Measurements from ENCODE around the gene CD4.
A peak's percentile ranks its signal among the peaks of the same experiment; 100 is the strongest.

Gene CD4

DNA sequence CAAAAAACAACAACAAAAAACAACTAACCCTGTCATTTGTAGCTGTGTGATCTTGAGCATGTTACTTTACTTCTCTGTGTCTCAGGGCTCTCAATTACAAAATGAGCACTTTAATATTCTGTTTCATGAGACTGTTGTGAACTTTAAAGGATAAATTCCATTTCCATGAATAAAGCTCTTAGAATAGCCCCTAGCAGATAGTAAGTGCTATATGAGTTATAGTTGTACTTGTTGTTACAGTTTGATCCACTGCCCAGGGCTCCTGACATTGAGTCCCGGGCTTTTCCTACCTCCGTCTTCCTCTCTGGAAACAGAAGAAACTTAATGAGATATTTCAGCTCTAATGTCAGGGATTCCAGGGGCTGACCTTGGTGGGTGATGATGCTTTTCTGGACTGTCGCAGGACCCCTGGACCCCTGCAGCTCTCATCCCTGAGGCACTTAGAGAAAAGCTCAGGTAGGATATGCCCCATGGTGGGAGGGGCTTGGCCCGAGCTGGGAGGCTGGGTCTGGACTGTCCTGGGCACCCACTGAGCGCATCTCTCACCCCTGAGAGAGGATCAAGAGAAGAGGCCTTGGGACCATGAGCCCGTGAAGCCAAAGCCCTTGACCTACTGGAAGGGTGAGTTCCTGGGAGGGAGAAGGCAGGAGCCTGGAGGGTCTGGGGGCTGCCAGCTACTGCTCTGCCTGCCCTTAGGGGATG lies 44.0 kb downstream of the CD4 start:
- intact Hi-C loops (cut with DNase I), result no loop called here
- no peak for DNase-seq

DNA sequence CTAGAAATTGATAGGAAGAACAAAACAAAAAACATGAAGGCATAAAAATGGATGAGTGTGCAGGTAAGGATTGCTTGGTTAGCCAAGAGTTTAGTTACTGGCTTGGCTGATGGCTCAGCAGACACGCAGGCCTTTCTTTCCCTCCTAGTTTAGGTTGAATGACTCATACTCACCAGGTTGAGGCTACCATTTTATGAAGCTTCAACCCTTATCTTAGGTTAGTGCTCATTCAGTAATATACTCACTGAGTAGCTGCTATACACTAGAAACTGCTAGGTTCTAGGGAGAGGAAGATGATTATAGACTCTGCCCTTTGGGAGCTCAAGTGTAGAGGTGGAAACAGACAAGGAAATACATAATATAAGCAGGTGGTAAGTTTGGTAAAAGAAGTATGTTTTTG lies 44.9 kb downstream of the CD4 start:
- no peak for DNase-seq
- intact Hi-C loops (cut with DNase I), result no loop called here

DNA sequence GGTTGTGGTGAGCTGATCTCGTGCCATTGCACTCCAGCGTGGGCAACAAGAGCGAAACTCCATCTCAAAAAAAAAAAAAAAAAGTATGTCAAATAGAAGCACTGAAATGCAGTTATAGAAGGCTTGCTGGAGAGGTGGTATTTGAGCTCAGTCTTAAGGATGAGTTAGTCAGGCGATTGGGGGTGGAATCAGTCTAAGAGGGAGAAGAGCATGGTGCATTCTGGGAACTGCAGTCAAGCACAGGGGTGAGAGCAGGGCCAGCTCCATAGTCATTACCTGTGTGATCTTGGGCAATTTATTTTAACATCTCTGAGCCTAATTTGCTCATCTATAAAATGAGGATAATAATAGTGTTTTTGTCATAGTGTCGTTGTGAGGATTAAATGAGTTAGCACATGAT lies 45.5 kb downstream of the CD4 start:
- intact Hi-C loops (cut with DNase I), result no loop called here
- peak in 30 of 42 donors; percentile 31 to 88 (median 60) for DNase-seq

DNA sequence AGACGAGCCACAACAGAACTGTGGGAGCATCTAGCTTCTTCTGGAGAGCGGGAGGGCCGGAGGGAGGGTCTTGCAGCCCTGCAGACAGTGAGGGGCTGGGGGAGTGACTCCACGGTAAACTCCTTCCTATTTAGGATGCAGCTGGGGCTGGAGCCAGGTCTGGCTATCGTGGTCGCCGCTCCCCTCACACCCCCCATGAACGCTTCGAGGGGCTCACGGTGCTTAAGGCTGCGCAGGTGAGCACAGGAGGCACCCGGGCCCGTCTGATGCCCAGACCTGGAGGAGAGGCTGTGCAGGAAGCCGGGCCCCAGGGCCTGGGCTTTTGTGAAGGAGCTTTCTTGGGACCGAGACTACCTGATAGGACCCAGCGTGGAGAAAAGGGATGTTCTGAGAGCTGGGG lies 47.5 kb downstream of the CD4 start:
- intact Hi-C loops (cut with DNase I), result no loop called here
- no peak for DNase-seq

DNA sequence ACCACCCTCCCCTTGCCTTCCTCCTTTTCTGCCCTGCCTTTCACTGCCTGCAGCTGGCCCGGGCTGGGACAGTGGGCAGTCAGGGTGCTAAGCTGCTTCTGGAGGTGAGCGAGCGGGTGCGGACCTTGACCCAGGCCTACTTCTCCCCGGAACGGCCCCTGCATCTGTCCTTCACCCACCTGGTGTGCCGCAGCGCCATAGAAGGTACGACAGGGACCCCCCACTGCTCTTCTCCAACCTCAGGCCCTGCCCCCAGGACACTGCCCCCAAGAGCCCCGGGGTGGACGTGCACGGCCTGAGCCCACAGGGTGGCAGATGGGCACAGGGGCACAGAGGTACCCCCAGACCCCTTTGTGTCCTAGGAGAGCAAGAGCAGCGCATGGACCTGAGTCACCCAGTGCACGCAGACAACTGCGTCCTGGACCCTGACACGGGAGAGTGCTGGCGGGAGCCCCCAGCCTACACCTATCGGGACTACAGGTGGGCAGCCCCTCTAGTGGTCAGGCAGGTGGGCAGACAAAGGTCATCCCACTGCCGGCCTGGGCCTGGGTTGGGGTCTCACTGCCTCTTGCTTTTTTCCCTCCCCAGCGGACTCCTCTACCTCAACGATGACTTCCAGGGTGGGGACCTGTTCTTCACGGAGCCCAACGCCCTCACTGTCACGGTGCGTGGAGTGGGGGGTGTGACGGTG lies 48.2 kb downstream of the CD4 start:
- intact Hi-C loops (cut with DNase I), result no loop called here
- no peak for DNase-seq

DNA sequence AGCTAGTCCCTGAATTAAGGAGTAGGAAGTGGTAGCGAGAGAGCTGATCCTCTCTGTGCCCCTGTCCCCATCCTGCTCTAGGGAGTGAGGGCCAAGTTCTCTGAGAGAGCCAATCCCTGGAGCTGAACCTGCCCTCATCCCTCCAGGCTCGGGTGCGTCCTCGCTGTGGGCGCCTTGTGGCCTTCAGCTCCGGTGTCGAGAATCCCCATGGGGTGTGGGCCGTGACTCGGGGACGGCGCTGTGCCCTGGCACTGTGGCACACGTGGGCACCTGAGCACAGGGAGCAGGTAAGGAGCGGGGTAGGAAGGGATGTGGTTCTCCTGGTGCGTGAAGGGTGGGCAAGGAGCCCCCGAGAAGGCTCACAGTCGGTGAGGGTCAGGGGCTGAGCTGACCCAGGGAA lies 49.5 kb downstream of the CD4 start:
- intact Hi-C loops (cut with DNase I), result no loop called here
- no peak for DNase-seq

DNA sequence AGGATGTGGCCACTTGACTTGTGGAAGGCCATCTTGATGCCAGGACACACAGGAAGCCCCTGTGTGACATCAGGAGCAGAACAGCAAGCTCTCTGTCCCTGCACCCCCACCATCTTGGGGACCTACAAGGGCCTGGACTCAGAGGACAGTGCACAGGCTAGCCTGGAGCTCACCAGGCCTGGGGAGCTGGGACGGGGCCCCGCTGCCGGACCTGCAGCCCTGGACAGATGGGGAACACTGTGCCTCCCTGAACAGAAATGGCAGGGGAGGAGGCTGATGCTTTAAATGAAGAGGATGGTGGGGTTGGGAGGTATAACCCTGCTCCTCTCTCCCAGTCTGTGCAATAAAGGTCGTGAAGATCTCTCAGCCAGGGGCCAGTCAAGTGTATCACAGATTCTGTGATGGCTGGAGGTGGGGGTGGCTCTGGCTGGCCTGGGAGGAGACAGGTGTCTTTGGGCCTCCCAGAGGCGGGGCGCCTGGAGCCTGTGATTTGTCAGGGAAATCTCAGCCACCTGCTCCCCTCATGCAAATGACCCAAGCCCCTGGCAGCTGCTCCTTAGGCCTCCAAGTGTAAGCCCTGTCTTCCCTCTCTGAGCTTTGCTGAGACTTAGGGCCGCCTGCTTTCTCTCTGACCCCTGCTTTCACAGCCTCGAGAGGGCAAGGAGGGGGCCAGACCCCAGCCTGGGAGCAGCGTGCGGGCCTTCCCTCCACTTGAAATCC lies 50.3 kb downstream of the CD4 start:
- intact Hi-C loops (cut with DNase I), result no loop called here
- peak in 1 of 42 donors; percentile 49 for DNase-seq

DNA sequence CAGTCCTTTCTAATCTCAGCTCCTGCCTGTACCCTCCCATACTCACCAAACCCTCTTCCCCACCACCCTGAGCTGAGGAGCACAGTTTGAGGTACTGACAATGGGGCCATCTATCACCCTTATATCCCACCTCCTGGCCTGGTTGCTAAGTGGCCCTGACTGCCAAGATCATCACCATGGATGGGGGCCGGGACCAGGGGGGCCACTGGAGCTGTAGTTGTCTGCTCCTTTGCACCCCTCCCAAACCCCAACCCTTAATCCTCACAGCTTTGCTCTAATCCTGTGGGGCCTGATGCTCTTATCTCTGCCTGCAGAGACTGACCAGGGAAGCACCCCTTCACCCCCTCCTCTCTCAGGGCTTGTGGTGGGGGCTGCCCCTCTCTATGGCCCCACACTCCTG lies 51.0 kb downstream of the CD4 start:
- intact Hi-C loops (cut with DNase I), result no loop called here
- DNase-seq, result no peak

DNA sequence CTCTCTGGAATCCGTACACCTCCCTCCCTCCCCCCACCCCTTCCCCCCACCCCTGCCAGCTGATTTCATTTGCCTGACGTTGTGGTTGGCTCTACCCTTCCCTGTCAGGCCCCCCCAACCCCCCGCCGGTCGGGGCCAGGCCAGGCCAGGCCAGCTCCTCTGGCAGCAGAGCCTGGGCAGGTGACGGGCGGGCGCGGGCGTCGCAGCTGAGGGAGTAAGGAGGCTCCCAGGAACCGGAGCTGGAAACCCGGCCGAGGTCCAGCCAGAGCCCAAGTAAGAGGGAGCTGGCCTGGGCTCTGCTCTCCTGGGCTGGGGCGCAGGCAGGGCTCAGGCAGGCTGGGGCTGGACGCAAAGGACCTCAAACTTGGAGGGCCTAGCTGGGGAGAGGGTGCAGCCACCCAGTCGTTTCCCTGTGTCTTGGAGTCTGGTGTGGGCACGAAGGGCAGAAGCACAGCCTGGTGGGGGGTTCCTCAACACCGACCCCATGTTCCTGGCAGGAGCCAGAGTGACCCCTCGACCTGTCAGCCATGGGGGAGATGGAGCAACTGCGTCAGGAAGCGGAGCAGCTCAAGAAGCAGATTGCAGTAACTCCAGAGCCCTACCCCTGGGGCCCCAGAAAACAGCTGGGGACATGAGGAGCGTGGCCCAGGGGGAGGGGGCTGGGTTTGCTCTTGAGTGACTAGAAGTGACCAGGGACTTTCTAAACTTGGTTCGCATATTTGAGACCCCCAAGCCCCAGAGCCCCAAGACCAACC lies 51.6 kb downstream of the CD4 start, which contains the start of gene GNB3:
Gene GNB3 (plus strand): TSS at position 165 of the 755 bp plus-strand sequence. CDS start 363 bp downstream, at position 528.
- DNase-seq, result no peak
- intact Hi-C loops (cut with DNase I), result no loop called here

DNA sequence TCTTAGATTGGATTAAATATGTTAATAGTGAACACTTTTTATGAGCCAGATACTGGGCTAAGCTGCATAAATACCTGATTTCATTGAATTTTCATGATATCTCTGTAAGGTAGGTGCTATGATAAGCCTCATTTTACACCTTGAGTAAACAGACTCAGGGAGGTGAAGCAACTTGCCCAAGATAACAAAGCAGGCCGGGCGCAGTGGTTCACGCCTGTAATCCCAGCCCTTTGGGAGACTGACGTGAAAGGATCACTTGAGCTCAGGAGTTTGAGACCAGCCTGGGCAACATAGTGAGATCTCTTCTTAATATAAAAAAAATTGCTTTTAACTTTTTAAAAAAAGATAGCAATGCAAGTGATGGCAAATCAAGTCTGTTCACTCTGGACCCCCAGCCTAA lies 52.7 kb downstream of the CD4 start:
- no peak for DNase-seq
- intact Hi-C loops (cut with DNase I), result no loop called here

DNA sequence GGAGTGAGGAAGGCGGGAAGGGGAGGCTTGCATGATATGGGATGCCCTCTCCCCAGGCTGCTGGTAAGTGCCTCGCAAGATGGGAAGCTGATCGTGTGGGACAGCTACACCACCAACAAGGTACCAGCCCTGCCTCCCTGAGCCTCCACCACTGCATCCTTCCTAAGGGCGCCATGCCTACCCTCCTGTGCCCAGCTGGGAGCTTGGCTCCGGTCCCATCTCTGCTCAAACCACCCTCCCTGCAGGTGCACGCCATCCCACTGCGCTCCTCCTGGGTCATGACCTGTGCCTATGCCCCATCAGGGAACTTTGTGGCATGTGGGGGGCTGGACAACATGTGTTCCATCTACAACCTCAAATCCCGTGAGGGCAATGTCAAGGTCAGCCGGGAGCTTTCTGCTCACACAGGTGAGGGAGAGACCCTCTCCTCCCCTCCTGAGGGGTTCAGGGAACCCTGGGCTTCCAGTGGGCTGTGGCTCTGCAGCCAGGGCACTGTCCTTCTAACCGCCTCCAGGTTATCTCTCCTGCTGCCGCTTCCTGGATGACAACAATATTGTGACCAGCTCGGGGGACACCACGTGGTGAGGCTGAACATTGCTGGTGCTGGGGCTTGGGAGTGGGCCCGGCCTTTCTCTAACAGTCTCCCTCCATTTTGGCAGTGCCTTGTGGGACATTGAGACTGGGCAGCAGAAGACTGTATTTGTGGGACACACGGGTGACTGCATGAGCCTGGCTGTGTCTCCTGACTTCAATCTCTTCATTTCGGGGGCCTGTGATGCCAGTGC lies 54.0 kb downstream of the CD4 start:
- intact Hi-C loops (cut with DNase I), result no loop called here
- no peak for DNase-seq

DNA sequence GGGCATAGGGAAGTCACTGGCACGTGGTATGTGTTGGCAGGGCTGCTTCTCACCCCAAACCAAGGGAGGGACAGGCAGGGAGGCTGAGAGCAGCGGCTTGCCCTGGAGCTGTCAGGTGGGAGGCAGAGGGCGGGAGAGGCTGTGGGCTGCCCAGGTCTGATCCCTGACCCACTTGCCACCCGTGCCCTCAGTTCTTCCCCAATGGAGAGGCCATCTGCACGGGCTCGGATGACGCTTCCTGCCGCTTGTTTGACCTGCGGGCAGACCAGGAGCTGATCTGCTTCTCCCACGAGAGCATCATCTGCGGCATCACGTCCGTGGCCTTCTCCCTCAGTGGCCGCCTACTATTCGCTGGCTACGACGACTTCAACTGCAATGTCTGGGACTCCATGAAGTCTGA lies 56.1 kb downstream of the CD4 start:
- DNase-seq, result no peak
- intact Hi-C loops (cut with DNase I), result no loop called here

DNA sequence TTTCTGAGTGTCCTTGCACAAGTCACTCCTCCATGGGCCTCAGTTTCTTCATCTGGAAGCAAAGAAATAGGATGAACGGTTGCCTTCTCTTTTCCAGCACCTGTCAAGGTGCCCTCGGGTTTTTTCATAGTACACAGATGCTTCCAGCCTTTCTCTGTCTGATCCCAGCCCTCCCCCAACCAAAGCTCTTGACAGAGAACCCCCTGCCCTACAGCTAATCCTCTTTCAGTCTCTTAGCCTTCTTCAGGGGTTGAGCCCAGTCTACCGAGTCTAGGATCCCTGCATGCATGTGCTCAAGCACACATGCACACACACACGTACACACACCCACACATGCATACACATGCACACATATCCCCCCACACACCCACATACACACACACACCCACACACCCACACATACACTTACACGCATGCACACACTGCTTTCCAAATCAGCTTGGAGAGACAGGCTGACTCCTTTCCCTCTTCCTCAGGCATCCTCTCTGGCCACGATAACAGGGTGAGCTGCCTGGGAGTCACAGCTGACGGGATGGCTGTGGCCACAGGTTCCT lies 57.1 kb downstream of the CD4 start:
- DNase-seq, result peak in 4 of 42 donors; percentile 29 to 56 (median 42)

DNA sequence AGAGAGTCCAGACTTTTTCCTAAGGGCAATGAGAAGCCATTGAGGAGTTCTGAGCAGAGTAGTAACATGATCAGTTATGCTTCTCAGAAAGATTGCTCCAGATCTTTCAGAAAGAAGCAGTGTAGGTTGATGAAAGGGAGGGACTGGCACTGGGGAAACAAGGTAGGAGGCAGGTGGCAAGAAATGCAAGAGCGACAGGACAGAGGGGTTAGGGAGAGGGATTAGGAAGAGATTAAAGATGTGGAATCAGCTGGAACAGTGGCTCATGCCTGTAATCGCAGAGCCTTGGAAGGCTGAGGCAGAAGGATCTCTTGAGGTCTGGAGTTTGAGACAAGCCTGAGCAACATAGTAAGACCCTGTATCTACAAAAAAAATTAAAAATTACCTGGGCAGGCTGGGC lies 58.3 kb downstream of the CD4 start:
- intact Hi-C loops (cut with DNase I), result no loop called here
- DNase-seq, result peak in 3 of 42 donors; percentile 25 to 55 (median 29)

More for the DNA sequence above, 57.1 kb downstream of the CD4 start:
- intact Hi-C loops (cut with DNase I), result no loop called here

DNA sequence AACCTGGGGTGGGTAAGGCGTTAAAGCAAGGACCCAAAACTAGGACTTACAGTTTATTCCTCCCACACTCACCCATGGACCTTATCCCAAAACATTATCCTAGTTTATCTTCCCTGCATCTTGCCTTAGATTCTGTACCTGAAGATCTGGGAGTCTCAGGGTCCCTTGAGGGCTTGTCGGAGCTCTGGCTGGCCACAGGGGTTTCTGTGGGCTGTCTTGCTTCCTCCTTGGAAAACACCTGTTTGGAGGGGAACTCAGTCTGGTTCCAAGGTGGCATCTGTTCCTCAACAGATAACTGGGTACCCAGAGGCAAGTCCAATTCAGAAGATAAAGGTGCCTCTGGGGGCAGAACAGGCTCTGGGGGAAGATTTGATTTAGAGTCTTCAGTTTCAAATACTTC lies 60.1 kb downstream of the CD4 start:
- intact Hi-C loops (cut with DNase I), result no loop called here
- DNase-seq, result no peak

DNA sequence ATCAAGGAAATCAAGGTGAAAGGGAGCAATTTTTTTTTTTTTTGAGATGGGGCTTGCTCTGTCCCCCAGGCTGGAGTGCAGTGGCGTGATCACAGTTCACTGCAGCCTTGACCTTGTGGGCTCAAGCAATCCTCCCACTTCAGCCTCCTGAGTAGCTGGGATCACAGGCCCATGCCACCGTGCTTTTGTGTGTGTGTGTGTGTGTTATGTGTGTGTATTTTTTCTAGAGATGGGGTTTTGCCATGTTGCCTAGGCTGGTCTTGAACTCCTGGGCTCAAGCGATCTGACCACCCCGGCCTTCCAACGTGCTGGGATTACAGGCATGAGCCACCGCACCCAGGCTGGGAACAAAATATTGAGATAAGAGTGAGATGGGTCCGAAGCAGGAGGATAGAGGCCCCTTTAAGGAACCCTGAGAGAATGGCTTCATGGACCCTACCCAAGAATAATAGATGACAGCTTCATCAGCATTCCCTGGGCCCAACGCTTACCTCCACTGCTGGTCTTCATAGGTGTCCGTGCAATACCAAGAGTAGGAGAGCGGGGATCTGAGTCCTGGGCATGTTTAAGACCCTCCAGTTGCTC lies 60.7 kb downstream of the CD4 start:
- DNase-seq, result no peak
- intact Hi-C loops (cut with DNase I), result no loop called here

DNA sequence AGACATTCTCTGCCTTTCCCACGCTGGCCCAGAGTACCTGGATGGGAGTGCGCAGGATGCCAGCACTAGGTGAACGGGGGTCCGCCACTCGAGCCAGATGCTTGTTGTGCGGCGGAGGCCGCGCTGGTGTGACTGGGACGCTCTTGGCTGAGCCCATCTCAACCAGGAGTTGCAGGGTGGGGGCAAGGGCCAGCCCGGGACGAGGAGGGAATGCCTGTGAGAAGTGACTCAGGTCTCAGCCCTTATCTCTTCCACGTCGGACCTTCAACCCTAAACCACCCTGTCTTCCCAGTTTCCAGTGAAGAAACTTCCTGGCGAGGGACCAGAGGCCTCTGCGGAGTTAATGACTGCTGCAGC lies 61.4 kb downstream of the CD4 start:
- intact Hi-C loops (cut with DNase I), result no loop called here
- no peak for DNase-seq

Measured in head of caudate nucleus (tissue), 42 donors.